Activated CD8-positive, alpha-beta memory T cell treated with anti-CD3 and anti-CD28 coated beads, Interleukin-2, amount 50 U/mL, for 48 hours (primary cell): ENCODE results near the gene CEACAM3.
"Not testable (repeated sequence)": the region's sequence is repeated elsewhere in the genome, so short reads cannot be mapped to it uniquely, and the experiment has no call there.

Experiments
- DNase-seq: peaks from one replicate; pipeline ENCODE4 v3.0.0-alpha.2; 2020

CEACAM3 gene

GRCh38 chr19:41796362-41796761 is at the start of gene CEACAM3:
TSS of gene CEACAM3 (plus strand) at chr19:41796587. CDS start at chr19:41796678, 91 bp downstream.
- no peak for DNase-seq

GRCh38 chr19:41746593-41747227 is 49.7 kb upstream of the CEACAM3 start:
- DNase-seq, result peak; percentile 67

DNA sequence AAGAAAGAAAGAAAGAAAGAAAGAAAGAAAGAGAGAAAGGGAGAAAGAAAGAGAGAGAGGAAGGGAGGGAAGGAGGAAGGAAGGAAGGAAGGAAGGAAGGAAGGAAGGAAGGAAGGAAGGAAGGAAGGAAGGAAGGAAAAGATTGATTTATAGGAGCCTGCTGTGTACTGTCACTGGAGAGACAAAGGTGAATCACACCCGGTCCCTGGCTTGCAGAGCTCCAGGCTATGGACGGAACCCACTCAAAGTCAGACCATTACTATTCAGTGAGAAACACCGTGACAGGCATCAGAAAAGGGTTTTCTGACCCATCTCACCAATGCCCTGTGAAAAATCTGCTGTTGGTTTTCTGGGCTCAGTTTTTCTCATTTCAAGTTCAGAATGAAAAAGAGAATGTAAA is 48.4 kb upstream of the CEACAM3 start:
- no peak for DNase-seq

GRCh38 chr19:41750248-41751134 is 45.9 kb upstream of the CEACAM3 start:
- not testable (repeated sequence) for DNase-seq

DNA sequence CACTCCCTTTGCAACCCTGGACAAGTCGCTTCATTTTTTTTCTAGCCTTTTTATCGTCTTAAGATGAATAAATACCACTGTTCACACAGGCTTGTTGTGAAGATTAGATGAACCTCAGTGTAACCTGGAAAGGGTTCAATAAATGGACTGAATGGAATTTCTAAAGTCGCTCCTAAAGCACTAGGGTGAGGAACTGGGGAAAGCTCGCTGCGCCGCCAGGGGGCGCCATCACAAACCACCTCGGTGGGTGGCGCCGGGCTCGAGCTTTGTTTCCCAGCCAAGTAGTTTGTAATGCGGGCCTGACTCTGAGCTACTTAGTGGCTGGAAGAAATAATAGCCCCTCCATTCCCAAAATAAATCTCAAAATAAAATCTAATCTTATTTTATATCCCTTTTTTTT is 43.2 kb upstream of the CEACAM3 start:
- peak; percentile 95 for DNase-seq

DNA sequence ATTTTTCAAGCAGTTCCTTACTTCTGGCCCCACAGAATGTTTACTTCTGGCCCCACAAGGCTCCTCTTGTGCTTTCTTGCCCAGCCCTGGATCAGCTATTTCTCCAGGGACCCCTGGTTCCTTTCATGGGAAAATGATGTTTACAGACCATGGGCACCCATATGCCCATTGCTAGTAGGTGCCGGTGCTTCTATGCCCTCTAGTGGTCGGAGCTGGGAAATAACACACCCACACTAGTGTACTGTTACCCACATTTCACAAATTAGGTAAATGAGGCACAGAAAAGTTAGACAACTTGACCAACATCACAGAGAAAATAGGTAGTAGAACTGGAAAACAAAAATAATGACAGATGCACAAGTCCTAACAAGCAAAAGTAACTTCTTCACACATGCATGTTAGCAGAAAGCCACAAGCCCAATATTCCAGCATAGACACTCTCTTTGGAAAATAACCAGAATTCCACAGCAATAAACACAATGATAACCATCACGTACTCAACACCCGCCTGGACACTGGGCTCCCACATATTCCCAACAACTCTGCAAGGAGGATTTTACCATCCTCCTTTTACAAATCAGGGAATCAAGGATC is 42.4 kb upstream of the CEACAM3 start:
- peak; percentile 82 for DNase-seq

GRCh38 chr19:41755328-41755913 is 41.0 kb upstream of the CEACAM3 start, which contains the start of gene CEACAM6:
TSS of gene CEACAM6 (plus strand) at chr19:41755530. CDS start at chr19:41755639, 109 bp downstream.
- no peak for DNase-seq

- no peak for DNase-seq
Measured at GRCh38 chr19:41758846-41759245, 37.5 kb upstream of the CEACAM3 start.

DNA sequence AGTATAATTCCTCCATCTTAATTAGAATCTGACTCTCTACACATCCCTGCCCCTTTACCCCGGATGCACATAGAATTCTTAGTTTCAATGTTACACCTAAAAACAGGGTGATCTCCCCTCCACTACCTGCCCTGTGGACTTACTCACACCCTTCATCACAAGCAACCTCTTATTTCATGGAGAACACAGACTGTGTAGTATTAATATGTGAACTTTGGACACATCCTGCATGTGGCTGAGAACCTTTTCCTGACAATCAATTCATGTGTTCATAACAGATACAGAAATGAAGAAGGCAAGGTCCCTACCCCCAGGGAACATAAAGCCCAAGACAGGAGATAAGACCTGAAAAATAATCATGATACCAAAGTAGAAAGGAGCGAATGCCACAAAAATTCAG is 29.3 kb upstream of the CEACAM3 start:
- no peak for DNase-seq

DNA sequence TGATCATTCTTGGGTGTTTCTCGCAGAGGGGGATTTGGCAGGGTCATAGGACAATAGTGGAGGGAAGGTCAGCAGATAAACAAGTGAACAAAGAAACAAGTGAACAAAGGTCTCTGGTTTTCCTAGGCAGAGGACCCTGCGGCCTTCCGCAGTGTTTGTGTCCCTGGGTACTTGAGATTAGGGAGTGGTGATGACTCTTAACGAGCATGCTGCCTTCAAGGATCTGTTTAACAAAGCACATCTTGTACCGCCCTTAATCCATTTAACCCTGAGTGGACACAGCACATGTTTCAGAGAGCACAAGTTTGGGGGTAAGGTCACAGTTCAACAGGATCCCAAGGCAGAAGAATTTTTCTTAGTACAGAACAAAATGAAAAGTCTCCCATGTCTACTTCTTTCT is 28.3 kb upstream of the CEACAM3 start:
- not testable (repeated sequence) for DNase-seq

- DNase-seq, result no peak
Measured at GRCh38 chr19:41769608-41770007, 26.8 kb upstream of the CEACAM3 start.

DNA sequence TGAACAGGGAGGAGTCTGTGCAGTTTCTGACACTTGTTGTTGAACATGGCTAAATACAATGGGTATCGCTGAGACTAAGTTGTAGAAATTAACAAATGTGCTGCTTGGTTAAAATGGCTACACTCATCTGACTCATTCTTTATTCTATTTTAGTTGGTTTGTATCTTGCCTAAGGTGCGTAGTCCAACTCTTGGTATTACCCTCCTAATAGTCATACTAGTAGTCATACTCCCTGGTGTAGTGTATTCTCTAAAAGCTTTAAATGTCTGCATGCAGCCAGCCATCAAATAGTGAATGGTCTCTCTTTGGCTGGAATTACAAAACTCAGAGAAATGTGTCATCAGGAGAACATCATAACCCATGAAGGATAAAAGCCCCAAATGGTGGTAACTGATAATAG is 25.0 kb upstream of the CEACAM3 start:
- no peak for DNase-seq

- DNase-seq, result peak; percentile 57
Measured at GRCh38 chr19:41774515-41774980, 21.8 kb upstream of the CEACAM3 start.

DNA sequence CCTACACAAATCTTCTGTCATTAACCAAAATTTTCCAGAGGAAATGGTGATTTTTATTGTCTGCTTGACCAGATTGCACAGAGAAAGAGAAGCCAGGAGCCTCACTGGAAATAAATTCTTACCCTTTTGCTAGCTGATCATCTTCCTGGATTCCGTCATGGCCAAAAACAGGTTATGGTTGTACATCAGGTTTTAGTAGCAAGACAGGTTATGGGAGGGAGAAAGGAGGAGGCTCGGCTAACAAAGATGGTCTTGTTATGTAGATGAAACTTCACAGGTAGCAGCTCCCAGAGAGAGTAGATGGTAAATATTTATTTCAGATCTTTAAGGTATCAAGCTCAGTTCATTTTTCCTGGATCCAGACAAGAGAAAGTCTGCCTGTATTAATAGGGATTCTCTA is 19.7 kb upstream of the CEACAM3 start:
- no peak for DNase-seq

DNA sequence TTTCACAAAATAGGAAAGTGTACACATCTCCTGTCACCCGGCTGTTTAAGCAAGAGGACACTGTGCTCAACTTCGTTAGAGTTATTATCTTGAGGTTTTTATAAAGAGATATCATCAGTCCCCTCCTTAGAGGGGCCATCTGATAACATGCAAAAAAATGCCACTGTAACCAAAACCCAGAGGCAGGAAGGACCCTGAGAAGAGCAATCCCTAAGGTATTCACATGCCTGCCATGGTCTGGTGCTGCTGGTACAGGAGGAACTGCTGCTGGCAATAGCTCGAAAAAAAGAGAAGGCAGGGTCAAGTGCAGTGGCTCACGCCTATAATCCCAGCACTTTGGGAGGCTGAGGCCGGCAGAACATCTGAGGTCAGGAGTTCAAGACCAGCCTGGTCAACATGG is 12.8 kb upstream of the CEACAM3 start:
- no peak for DNase-seq

DNA sequence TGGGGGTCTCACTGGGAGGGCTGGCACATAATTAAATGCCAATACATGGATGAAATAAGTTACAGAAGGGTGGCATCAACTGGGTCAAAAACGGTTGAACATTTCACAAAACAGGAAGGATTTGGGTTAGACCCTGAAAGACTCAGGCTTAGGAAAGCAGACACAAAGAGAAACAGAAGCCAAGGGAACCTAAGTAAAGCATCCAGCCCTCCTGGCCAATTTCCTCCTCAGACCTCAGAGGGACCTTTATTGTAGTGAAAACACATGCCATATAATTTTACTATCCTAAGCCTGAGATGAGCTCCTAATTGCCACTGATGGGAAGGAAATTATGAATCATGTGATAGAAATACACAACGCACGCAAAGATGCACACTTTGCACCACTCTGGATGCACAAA is 12.1 kb upstream of the CEACAM3 start:
- DNase-seq, result no peak

GRCh38 chr19:41784743-41785142 is 11.6 kb upstream of the CEACAM3 start:
- DNase-seq, result no peak

DNA sequence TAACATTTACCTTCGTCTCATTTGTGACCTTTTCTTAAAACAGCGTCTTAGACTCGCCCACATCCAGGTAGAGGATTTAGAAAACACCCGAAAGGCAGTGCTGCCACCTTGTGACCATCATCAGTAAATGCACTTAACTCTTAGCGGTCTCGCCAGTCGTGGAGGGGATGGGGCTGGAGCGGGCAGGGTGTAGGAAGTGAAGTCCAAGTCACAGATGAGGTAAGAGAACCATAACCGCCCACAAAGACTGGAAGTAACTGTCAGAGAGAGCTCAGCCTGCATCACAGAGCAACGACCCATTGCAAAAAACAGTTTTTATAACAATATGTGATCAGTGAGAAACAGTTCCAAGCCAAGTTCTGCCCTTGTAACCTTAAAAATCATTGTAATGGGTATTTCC is 10.7 kb upstream of the CEACAM3 start:
- DNase-seq, result peak; percentile 75

GRCh38 chr19:41787055-41787454 is 9.3 kb upstream of the CEACAM3 start:
- DNase-seq, result no peak

DNA sequence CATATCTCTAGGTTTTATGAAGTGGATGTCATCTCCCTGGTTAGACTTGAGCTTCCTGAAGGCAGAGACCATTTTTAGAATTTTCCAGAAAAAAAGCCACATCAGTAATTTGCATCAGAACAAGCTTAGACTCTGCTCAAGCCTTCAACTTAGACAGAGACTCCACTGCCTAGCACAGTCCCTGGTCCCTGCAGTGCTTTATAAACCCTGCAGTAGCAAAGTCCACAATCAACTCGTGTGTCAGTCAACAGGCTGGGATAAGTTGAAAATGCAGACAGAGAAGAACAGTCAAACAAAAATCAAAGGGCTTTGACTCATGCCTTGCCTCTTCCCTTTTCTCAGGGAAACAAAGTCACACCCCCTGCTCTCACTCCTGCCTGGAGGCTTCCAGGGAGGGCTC is 7.9 kb upstream of the CEACAM3 start:
- not testable (repeated sequence) for DNase-seq

- DNase-seq, result not testable (repeated sequence)
Measured at GRCh38 chr19:41789053-41789452, 7.3 kb upstream of the CEACAM3 start.

- peak; percentile 77 for DNase-seq
Measured at GRCh38 chr19:41792513-41793413, 3.6 kb upstream of the CEACAM3 start.
